HG03521 (cell line): ENCODE results near the gene TFPT.

Experiments used
- ATAC-seq: cut with Tn5 transposase; IDR thresholded peaks from one replicate; pipeline ENCODE4 v1.9.1; 2021; ENCODE audit warnings: mild to moderate bottlenecking, moderate library complexity; ENCODE audit not compliant: unreplicated experiment

The TFPT gene

GRCh38 chr19:54149021-54149812, 33.8 kb upstream of the TFPT start:
- no peak for ATAC-seq

GRCh38 chr19:54148158-54148557, 32.7 kb upstream of the TFPT start:
- no peak for ATAC-seq

- no peak for ATAC-seq
Measured at GRCh38 chr19:54147676-54148075, 32.2 kb upstream of the TFPT start.

GRCh38 chr19:54145541-54146158, 30.2 kb upstream of the TFPT start:
- ATAC-seq: no peak

GRCh38 chr19:54142166-54142780, 26.8 kb upstream of the TFPT start:
- ATAC-seq: no peak

GRCh38 chr19:54141356-54141755, 25.9 kb upstream of the TFPT start:
- no peak for ATAC-seq

GRCh38 chr19:54138489-54139256, 23.2 kb upstream of the TFPT start:
- no peak for ATAC-seq

GRCh38 chr19:54137699-54138488, 22.4 kb upstream of the TFPT start, which contains the start of gene CNOT3:
Gene CNOT3, plus strand, starts transcription at chr19:54137762. Its CDS starts 5,217 bp downstream, at chr19:54142979.
- ATAC-seq: no peak

GRCh38 chr19:54136864-54137698, 21.6 kb upstream of the TFPT start:
- ATAC-seq: peak; percentile 75

- ATAC-seq: no peak
Measured at GRCh38 chr19:54136086-54136863, 20.8 kb upstream of the TFPT start.

GRCh38 chr19:54133957-54134590, 18.6 kb upstream of the TFPT start:
- ATAC-seq: no peak

GRCh38 chr19:54133312-54133956, 18.0 kb upstream of the TFPT start:
- no peak for ATAC-seq

- ATAC-seq: no peak
Measured at GRCh38 chr19:54129617-54129996, 14.2 kb upstream of the TFPT start.

GRCh38 chr19:54128796-54129616, 13.5 kb upstream of the TFPT start:
- ATAC-seq: no peak

- no peak for ATAC-seq
Measured at GRCh38 chr19:54128441-54128725, 12.9 kb upstream of the TFPT start.

- no peak for ATAC-seq
Measured at GRCh38 chr19:54127688-54128440, 12.4 kb upstream of the TFPT start.

GRCh38 chr19:54125713-54126112, 10.3 kb upstream of the TFPT start:
- ATAC-seq: no peak
